Activated CD8-positive, alpha-beta T cell treated with anti-CD3 and anti-CD28 coated beads for 36 hours (primary cell): ENCODE measurements around the gene BICD1. TPM values are rescaled to one million over a fixed set of nuclear protein-coding genes. Genes with fewer than 3 reads are reported as not detected.
"Not testable (repeated sequence)": the region's sequence is repeated elsewhere in the genome, so short reads cannot be mapped to it uniquely, and the experiment has no call there.

Experiments
- ATAC-seq: fragments of 200-7000 bp; cut with Tn5 transposase; one replicate; pipeline ENCODE4 v1.10.0; 2021; ENCODE audit warnings: mild to moderate bottlenecking, moderate library complexity
- CTCF ChIA-PET: fragments of 350-600 bp; sonication (Branson Sonifier 250); formaldehyde crosslinking; loops from one replicate; lab custom pipeline; 2021; ENCODE audit warnings: antibody characterized with exemption; lab: Charles Lee
- POLR2A ChIA-PET: fragments of 350-600 bp; sonication (Branson Sonifier 250); formaldehyde crosslinking; loops from one replicate; lab custom pipeline; 2021; ENCODE audit warnings: antibody characterized with exemption; lab: Charles Lee
- DNase-seq: peaks from one replicate; pipeline ENCODE4 v3.0.0-alpha.2; 2020
- H3K27ac Mint-ChIP-seq: one replicate; pipeline ENCODE4 v1.8.0; 2021; ENCODE audit warnings: mild to moderate bottlenecking, mixed read lengths
- H3K27me3 Mint-ChIP-seq: one replicate; pipeline ENCODE4 v1.8.0; 2021; ENCODE audit warnings: mixed read lengths
- H3K36me3 Mint-ChIP-seq: one replicate; pipeline ENCODE4 v1.8.0; 2021; ENCODE audit warnings: low read depth, mixed read lengths
- H3K4me1 Mint-ChIP-seq: one replicate; pipeline ENCODE4 v1.8.0; 2021; ENCODE audit warnings: low read depth, mixed read lengths
- H3K4me3 Mint-ChIP-seq: one replicate; pipeline ENCODE4 v1.8.0; 2021; ENCODE audit warnings: mild to moderate bottlenecking, moderate library complexity, mixed read lengths
- H3K9me3 Mint-ChIP-seq: one replicate; pipeline ENCODE4 v1.8.0; 2021; ENCODE audit warnings: mixed read lengths
- CTCF ChIP-seq: fragments of 200-600 bp; IDR thresholded peaks from one replicate; pipeline ENCODE4 v1.8.0; 2022; ENCODE audit warnings: antibody characterized with exemption, mild to moderate bottlenecking
- intact Hi-C: fragments of 100-400 bp; cut with micrococcal nuclease; formaldehyde crosslinking; loops from one replicate; pipeline ENCODE4 v1.10.0; 2022
- total RNA-seq, 2 experiments: library from RNA; stranded (reverse); gene quantifications; one replicate each; pipeline ENCODE4 v1.2.3, GENCODE V29; 2021

Gene BICD1
- total RNA-seq, 2 experiments from 2014 or later, result 12.5 to 13.2 TPM

DNA sequence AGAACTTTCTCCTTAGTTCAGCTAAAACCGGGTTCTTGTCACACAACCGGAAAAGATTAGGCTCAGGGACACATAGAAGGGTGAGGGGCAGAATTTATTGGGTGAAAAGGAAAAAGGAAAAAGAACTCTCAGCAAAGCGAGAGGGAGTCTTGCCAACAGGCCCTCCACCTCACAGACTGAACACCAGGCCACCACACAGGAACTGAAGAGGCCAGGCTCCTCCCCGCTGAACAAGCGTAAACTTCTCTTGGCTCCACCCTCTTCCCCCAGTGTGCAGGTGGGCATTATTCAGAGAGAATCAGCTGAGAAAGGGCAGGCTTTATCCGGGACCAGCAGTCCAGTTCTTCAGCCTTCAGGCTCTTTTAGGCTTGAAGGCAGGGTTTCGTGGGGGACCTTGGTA, 167.1 kb downstream of the BICD1 start:
- Mint-ChIP-seq H3K27me3 (no peaks in the 10 kb centered on the region), H3K9me3 (no peaks in the 10 kb centered on the region), H3K27ac (peak overlapping the region; percentile 96), H3K4me3 (peak overlapping the region; percentile 53), H3K36me3 (no peaks in the 10 kb centered on the region), H3K4me1 (peaks cover 21% of the 10 kb centered on the region)
- CTCF ChIA-PET, result interaction anchor here (0.9 to 1.5 kb wide), 2 partner anchors 213 to 621 kb away, joined by 3 read pairs; no protein-coding TSS in a partner anchor
- DNase-seq (peak; percentile 80), ATAC-seq (peak; percentile 99)
- POLR2A ChIA-PET, result no interaction called here
- no peak for TF ChIP-seq CTCF
- intact Hi-C loops, result no loop called here

GRCh38 chr12:32274665-32275064, 168.0 kb downstream of the BICD1 start:
- H3K36me3 Mint-ChIP-seq, result no peaks in the 10 kb centered on the region
- no peak for TF ChIP-seq CTCF
- CTCF ChIA-PET, result interaction anchor here (1.5 kb wide), 1 partner anchor 622 kb away, joined by 3 read pairs; no protein-coding TSS in a partner anchor
- no peak for DNase-seq
- no peak overlapping the region for H3K27ac Mint-ChIP-seq
- no peak overlapping the region for H3K4me3 Mint-ChIP-seq
- no peaks in the 10 kb centered on the region for H3K27me3 Mint-ChIP-seq
- POLR2A ChIA-PET, result no interaction called here
- intact Hi-C loops, result no loop called here
- no peaks in the 10 kb centered on the region for H3K9me3 Mint-ChIP-seq
- peaks cover 21% of the 10 kb centered on the region for H3K4me1 Mint-ChIP-seq
- no peak for ATAC-seq

DNA sequence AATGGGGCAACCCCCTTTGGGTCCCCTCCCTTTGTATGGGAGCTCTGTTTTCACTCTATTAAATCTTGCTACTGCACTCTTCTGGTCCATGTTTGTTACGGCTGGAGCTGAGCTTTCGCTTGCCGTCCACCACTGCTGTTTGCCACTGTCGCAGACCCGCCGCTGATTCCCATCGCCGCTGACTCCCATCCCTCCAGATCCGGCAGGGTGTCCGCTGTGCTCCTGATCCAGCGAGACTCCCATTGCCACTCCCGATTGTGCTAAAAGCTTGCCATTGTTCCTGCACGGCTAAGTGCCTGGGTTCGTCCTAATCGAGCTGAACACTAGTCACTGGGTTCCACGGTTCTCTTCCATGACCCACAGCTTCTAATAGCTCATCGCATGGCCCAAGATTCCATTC, 168.9 kb downstream of the BICD1 start:
- POLR2A ChIA-PET, H3K27ac Mint-ChIP-seq, CTCF ChIA-PET, intact Hi-C loops, ATAC-seq, H3K4me3 Mint-ChIP-seq, DNase-seq, H3K36me3 Mint-ChIP-seq, H3K9me3 Mint-ChIP-seq, H3K27me3 Mint-ChIP-seq: not testable (repeated sequence)
- peaks cover 21% of the 10 kb centered on the region for H3K4me1 Mint-ChIP-seq

DNA sequence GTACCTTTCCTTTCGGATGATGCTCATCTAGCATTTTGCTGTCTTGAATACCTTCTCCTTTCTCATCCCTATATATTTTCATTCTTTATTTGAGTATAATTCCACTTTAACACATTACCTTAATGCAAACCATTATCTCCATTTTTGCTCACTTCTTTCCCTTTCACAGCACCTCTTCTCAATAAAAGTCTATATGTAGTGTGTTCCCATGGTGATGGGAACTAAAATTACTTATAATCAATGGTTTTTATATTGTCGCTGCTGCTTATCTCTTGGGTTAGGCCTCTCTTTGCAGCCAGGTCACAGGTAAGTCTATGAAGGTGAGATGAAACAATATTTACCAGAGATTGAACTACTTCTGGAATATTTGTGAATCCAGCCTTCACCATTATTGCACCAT, 171.1 kb downstream of the BICD1 start:
- ChIA-PET CTCF (no interaction called here), POLR2A (no interaction called here)
- H3K9me3 Mint-ChIP-seq, result no peaks in the 10 kb centered on the region
- DNase-seq, result no peak
- intact Hi-C loops, result no loop called here
- H3K4me1 Mint-ChIP-seq, result peaks cover 13% of the 10 kb centered on the region
- no peak for ATAC-seq
- no peak overlapping the region for H3K27ac Mint-ChIP-seq
- H3K27me3 Mint-ChIP-seq, result no peaks in the 10 kb centered on the region
- H3K36me3 Mint-ChIP-seq, result no peaks in the 10 kb centered on the region
- TF ChIP-seq CTCF, result no peak
- no peak overlapping the region for H3K4me3 Mint-ChIP-seq

GRCh38 chr12:32281098-32281497, 174.5 kb downstream of the BICD1 start:
- ATAC-seq (no peak), DNase-seq (no peak)
- Mint-ChIP-seq H3K4me1 (no peaks in the 10 kb centered on the region), H3K4me3 (no peak overlapping the region), H3K9me3 (no peaks in the 10 kb centered on the region), H3K27ac (no peak overlapping the region), H3K27me3 (no peaks in the 10 kb centered on the region), H3K36me3 (no peaks in the 10 kb centered on the region)
- intact Hi-C loops, result no loop called here
- no peak for TF ChIP-seq CTCF
- ChIA-PET CTCF (interaction anchor here (0.7 to 1.4 kb wide), 3 partner anchors 9 to 39 kb away, joined by 3 to 5 read pairs (median 4); no protein-coding TSS in a partner anchor), POLR2A (no interaction called here)
